ENCODE data around the gene SND1.
A peak's percentile ranks its signal among the peaks of the same experiment; 100 is the strongest.

Gene SND1

DNA sequence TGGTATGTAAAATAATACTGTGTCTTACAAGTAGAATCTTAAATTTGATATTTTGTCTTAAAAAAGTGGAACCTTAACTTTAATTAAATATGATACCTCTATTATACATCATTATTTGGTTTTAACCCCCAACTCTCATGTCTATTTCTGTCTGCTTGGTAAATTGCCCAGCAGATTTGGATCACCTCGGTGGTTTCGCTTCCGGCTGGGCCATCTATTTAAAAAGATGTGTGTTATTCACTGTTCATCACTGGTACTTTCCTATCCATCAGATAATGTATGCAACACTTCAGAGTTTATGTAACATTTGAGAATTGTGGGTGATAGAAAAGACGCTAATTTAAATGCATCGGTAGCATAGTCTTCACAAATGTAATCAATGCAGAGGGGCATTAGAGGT is 119.7 kb downstream of the SND1 start:
- DNase-seq, result no peak

DNA sequence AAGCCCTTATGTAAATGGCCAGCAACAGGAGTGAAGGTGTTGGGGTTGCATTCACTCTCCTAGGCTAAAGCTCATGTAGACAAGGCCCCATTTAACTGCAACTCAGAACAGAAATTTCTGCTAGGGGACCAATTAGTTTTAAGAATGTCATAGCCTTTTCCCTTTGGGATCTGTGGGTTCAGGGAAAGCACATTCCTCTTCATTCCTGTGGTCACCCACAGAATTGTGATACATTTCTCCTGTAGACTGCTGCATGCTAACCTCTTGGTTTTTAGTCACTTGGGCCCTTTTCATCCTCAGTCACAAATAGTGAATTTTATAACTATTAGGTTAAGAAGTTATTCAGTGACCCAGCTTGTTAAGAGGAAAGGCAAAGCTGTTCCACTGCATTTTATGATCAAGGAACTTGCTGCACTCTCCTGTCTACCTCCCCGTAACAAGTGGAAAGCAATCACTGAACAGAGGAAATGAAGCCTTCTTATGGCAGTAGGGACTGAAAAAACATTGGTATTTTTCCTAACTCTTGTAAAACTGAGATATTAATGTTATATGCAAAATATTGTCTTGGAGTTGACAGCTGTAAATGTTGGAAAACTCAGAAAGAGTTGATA is 124.9 kb downstream of the SND1 start:
- no peak for DNase-seq

DNA sequence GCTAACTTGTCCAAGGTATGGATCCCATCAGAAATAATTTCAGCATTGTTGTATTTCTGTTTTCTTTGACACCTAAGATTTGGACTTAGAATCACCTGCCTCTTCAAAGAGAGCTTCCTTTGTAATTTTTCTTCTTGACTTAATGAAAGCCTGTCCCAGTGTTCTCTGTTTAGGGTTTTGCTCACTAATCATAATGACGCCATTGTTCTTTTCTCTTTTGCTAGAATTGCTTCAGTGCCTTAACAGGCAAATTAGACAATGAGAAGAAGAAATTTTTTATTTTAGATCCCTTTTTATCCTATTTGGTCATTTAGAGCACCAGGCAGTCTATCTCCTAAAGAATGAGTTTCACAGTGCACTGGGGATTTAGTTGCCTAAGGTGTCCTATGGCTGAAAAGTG is 128.5 kb downstream of the SND1 start:
- DNase-seq, result no peak

DNA sequence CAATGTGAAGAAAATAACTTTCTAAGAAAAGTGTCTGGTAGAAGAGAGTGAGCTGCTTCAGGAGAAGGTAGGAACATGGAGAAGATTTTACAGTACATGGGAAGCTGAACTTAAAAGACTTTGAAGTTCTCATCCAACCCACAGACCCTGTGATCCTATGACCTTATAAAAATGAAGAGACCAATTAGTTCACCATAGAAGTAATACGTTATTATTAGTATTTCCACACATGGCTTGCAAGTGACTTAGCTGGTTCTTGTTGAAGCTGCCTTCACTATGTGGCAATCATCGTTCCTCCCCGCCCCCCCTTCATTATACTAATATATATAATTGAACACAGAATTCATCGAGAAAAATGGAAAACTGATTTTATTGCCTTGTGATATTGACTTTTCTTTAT is 129.1 kb downstream of the SND1 start:
- DNase-seq, result no peak

DNA sequence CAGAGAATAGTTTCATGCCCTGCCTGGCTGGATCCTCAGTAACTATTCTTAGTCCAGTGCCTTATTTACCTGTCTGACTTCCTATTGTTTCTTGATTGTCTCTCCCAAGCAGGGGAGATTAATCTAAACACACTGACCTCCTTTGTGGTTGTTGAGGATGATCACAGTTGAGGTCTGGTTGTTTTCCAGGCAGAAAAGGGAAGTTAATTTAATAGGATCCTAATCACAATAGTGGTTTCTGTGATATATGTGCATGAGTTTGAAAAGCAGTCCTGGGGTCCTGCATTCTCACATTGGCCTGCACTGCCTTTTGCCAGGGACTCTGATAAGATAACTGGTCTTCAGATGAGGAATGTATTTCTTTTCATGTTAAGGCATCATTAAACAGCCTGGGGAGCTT is 130.1 kb downstream of the SND1 start:
- DNase-seq, result no peak

DNA sequence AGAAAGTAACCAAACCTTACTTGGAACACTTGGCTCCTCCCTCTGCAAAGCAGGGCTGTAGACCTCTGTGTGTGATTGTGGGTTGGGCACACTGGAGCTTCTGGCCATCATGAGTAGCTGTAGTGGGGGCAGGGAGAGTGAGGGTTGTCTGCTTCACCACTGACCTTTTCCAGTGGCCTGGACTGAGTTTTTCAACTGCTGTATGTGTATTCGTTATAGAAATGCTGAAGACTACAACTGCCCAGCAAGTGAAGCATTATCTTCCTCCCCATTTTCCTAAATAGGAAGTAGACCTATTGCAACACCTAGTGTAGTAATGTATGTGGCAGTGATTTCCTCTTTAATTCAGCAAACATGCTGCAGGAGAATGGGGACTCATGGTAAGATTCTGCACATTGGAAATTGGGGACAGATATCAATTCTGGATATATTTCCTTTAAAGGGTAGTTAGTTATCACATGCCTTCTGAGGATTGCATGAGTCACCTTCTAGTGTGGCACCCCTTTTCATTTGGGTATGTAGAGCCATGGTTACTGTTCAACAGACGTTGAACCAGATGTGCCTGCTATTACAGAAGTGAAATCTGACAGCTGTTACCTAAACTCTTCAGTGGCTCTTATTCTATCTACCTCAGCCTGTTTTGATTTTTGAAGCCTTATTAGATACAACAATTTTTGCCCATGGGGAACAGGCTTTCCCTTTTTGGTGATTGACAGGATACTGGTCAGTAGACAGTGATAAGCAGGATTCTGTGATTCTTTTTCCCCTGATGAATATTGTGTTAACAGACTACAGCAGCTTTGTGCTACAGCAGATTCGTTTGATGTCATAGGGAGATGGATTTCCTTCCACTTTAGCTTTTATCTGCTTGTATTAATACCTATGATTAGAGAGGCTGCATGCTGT is 130.9 kb downstream of the SND1 start:
- DNase-seq, result no peak

DNA sequence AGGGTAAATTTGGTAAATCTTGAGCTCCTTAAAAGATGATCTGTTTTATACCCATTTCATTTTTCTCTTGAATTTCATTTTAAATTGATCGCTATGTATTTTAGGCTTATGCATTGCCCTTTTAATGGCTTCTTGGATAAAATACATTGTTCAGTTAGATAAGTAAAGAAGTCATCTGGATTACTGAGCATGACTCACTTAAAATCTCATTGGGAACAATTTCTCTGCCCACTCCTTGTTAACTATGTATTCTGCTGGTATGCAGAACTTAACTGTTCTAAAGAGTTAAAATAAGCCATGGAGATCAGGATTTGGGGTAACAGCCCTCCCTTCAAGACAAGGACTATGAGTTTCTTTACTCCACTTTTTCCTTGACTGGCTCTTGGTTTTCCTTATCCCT is 134.2 kb downstream of the SND1 start:
- DNase-seq, result no peak

DNA sequence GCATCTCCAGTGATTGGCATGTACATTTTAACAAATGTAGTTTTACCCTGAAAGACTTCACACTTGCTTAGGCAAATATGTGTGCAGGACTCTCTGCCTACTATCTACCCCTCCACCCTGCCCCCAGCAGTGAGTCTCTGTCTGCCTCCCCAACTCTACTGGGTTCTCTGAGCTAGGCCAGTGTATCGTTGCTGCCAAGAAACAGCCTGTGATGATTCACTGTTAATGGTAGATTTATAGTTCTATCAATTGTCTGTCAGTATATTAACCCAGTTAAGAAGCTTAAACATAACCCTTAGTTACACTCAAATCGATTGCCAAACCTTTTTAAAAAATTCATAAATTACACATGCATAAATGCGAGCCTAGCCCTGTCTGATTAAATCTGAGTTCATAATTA is 137.0 kb downstream of the SND1 start:
- DNase-seq, result no peak

DNA sequence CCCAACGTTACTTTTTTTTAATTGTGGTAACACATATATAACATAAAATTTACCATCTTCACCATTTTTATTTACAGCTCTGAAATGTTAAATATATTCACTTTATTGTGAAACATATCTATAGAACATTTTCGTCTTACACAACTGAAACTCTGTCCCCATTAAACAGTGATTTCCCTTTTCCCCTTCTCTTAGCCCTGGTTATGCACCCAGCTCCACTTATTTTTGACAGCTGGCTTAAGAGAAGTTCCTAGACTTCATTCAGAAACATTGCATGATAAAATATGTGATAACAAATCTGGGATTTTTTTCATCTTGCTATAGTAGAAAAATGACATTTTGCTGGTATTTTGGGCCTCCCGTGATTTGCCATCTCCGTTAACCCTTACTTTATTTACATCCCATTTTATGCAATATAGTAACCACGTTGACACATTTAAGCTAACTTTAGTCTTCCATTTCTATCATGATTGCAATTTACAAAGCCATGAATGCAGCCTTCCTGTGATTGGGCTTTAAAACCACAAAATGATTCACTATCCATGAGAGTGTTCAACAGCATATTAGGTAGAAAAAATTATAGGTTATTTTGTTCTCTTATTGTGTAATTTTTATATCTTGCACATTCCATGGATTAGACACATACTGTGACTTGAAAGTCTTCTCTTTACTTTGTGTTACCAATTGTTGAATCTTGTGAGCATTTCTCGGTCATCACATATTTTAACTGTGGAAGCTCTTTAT is 139.6 kb downstream of the SND1 start:
- no peak for DNase-seq

DNA sequence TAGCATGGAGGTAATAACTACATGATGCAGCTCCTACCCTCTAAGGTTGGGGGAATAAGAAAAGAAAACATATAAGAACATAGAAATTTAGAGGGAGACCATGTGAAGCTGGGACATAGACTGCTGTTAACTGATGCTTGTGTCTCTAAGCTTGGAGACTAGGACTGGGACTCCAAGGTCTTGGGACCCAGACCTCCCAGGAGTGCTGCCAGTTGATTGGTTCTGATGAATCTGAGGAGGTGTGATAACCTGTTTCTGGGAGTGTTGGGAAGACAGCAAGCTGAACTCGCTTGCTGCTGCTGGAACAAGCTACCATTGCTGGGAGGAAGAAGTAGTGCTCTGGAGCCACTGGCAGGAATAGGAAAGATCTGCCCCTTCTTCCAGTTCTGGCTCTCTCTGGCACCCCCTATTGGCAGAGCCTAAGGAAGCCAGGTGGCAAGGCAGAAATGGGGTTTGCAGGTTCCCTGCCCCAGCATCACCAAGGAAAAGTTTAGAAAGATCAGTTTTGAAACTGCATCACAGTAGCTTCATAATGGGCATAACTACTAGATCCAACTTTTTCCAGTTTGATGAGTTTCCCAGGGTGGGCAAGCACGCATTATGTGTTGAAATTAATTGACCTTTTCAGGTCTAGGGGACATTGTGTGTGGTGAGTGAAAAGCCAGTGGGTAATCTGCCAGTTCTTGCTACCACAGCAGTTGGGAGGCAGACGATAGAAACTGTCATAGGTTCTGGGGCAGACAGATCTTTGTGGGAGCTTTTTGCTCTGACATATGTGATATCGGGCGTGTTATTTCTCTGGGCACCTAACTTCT is 140.7 kb downstream of the SND1 start:
- DNase-seq, result peak; percentile 27

DNA sequence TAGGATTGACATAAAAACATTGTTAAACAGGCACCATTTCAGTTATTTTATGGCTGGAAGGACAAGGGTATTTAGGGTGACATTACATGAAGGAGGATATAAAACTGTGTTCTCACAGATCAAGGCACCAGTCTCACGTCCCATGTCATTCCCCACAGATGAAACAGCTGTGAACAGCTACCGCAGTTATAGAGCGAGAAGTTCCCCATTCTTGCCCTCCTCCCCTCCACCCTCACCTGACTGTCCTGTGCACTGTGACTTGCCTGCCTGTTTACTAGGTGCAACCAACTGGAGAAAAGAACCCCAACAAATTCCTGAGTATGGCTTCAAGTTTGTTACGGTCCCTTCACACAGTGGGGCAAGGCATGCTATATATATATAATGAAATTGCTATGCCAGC is 141.6 kb downstream of the SND1 start:
- DNase-seq, result no peak

DNA sequence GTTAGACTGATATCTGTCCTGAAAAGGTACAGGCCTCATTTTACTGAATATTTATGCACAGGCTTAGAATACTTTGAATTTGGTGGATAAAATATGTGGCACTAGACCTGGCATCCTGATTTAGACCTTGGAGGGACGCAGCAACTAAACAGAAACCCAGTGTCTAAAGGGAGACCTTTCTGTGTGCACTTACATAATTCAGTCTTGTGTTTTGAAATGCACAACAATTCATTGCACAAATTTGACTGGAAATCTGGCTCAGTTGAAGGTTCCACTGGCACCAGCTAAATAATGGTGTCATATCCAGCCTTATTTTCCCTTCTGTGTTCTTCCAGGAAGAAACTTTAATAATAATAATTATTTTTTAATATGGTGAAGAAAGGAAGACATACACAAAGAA is 142.1 kb downstream of the SND1 start:
- no peak for DNase-seq

DNA sequence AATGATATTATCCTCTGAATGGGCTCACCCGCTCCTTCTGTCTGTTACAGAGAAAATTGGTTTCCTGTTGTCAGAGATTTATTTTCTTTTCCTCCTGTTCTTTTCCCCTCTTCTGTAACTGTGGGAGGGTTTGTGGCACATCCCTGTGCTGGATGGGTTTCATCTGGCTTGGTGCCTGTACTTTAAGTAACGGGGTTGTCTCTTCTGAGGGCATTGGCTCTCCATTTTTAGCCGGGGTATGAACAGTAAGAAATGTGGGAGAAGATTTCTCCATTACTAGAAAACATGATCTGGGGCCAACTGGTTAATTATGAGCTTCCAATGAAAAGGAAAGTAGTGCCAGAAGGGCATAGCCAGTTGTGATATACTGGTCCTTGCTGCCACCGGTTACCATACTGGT is 142.6 kb downstream of the SND1 start:
- no peak for DNase-seq

DNA sequence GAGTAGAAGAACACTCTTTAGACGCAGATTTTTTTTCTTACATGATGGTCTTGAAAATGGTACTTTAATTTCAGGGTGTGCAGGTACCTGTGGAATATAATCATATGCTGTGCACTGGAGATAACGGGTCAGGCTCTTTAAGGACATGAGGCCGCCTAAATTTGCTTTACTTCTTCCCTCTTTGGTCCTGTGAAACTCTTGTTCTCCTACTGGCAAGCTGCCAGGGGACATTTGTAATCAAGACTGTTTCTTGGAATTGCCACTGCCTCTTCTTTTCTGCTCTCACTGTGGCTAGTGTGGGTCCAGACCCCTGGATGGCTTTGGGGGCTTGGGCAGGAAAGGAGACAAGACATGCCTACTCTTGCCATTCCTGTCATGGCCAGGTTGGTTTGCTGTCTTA is 146.0 kb downstream of the SND1 start:
- no peak for DNase-seq

DNA sequence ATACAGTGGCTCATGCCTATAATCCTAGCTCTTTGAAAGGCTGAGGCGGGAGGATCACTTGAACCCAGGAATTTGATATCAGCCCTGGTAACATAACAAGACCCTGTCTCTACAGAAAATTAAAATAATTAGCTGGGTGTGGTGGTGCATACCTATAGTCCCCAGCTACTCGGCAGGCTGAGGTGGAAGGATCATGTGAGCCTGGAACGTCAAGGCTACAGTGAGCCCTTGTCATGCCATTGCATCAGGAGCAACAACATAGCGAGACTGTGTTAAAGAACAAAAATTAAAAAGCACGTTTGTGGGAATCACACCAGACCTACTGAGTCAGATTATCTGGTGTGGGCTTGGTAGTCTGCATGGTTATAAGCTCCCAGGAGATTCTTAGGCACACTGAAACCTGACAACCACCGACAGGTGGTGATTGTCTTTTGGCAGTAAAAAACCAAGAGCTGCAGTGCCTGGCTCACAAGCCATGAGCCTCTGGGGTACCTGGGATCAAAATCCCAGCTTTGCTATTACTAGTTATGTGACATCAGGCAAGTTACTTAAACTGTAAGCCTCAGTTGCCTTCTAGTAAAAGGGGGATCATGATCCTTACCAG is 146.9 kb downstream of the SND1 start:
- no peak for DNase-seq

DNA sequence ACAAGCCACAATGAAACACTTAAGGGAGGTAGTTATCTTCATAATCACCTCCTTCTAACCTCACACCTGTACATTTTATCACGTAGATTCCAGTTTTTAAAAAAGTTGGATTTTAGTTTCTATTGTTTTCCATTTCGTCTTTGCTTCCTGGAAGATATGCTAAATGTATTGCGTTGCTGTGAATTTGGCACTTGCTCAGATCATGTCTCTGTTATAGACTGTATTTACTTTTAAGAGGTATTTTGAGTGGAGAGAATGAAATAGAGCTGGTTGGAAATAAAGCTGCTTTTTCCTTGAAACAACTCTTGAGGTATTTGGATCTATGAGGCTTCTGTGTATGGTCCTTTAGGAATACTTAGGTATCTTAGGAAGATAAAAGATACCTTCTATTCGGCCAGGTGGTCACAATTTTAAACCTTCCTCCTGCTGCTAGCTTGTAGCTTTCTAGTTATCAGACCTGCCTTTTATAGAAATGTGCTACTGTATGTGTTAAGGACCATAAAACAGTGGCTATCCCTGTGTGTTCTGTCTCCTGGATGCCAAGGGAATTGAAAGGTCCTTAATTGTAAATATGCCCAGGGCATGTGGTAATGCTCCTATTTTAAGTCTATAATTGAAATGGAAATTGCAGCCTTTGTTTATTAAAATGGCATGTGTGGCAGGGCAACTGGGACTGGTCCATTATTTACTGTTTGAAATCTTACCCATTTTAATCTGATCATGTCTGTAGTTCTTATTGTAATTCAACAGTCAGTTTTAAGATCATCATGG is 147.7 kb downstream of the SND1 start:
- DNase-seq, result no peak

DNA sequence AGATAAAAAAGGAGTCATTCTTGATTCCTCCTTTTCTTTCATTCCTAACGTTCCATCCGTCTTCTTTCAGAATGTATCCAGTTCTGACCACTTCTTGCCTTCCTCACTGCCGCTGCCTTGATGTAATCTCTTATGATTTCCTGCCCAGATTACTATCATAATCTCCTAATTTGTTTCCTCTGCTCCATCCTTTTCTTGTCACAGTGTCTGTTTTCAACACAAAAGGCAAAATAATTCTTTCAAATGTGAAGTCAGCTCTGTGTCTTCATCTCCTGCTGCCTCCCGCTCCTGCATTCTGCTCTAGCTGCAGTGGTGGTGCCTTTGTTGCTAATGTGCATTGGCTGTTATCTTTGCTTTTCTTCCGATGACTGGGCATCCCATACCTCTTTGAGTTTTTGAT is 150.9 kb downstream of the SND1 start:
- DNase-seq, result no peak

DNA sequence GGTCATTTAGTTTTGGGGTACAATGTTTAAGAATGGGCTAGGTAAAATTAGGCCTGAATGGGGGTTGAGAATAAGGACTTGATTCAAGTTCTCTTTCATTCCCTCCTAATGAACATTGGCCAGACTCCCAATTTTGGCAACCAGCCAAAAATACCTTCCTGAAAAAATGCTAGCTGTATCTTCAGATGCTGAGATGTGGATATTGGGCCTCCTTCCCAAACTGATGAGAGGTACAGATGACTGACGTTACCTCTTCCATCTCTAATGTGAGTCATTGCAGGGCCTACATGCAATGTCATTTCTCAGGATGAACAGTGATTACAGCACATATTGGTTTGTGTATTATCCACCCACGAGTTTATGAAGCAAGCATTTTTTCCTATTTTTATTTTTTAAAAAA is 151.6 kb downstream of the SND1 start:
- no peak for DNase-seq

DNA sequence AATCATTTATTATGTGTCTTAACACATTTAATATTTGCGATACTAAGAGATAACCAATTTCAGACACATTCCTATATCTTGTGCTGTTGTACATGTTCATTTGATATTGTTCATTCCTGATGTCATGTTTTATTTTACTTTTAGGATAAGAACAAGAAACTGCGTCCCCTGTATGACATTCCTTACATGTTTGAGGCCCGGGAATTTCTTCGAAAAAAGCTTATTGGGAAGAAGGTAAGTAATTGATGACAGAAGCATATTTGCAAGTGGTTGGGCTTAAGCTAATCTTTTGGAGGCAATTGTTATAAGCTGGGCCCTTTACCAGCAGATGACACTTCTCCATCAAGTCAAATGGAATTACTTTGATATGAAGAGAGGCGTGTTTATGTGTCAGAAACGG is 155.3 kb downstream of the SND1 start:
- DNase-seq, result no peak

DNA sequence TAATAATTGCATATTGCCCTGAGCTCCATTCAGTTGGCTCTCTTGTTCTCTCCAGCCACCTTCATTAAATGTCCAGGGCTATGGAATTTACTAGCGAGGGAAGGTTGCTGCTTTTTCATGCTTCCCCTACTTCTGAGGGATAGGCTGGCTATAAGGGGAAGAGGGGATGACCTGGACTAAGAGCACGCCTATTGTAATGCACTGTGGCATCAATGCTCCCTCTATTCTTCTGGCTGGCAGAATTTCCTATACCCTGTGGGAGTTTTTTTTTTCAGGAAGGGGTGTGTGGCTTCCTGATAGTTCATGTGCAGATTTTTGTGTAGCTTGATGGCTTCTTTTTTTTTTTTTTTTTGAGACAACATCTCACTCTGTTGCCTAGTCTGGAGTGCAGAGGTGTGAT is 155.8 kb downstream of the SND1 start:
- no peak for DNase-seq

DNA sequence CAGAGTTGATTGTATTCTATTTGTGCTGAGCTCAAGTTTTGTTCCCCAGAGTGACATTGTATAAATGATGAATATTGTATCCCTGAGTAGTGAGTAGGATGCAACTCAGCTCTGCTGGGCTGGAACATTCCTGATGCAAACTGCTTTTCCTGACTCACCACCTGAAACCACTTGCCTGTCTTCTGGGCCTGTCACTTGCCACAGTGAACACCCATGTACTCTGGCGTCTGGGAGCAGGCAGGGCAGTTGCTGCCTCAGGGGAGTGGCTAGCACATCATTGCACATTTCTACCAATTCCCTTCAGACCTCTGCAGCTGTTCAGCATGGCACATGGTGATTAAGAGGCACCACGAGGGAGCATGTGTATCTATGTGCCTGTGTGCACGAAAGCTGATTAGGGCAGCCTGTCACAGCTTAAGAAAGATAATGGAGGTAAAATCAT is 157.3 kb downstream of the SND1 start:
- no peak for DNase-seq

DNA sequence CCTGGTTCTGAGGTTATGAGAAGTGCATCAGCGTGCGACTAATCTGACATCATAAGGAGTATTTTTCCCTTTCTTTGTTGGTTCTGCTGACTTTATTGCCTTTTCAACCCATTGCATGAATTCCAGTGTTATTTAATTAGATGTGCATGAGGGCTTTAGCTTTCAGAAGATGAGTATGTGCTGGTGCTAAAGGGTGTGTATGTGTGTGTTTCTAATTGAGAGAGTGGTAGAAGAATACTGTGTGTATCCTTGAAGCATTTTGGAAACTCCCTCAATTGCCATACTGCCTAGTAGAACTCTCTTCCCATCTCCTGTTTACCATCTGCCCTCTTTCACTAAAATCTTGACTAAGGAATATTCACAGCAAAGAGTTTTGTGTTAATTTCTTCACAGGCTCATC is 158.1 kb downstream of the SND1 start:
- no peak for DNase-seq
